M059J (cell line): Measurements from ENCODE around the gene FBF1. TPM values are rescaled to one million over a fixed set of nuclear protein-coding genes. Genes with fewer than 3 reads are reported as not detected.
A peak's percentile ranks its signal among the peaks of the same experiment; 100 is the strongest.

Experiments used
- DNase-seq: peaks from one replicate; pipeline ENCODE4 v3.0.0-alpha.2; 2012; ENCODE audit warnings: low read depth
- total RNA-seq: library from RNA; depleted of rRNA; stranded (reverse); fragments of >200 nt; shearing (Covaris generic); gene quantifications from 2 replicates; pipeline ENCODE4 v1.2.3, GENCODE V29; 2014

Gene FBF1
- total RNA-seq, 1 experiment from 2014 or later = 18.7 TPM

GRCh38 chr17:75917141-75917916 lies 23.5 kb downstream of the FBF1 start:
- DNase-seq = no peak

GRCh38 chr17:75915268-75915667 lies 25.6 kb downstream of the FBF1 start:
- DNase-seq = no peak

- no peak for DNase-seq
Measured at GRCh38 chr17:75914643-75915267, 26.1 kb downstream of the FBF1 start.

- no peak for DNase-seq
Measured at GRCh38 chr17:75913537-75914210, 27.2 kb downstream of the FBF1 start.

- no peak for DNase-seq
Measured at GRCh38 chr17:75910699-75911098, 30.1 kb downstream of the FBF1 start.

- DNase-seq = no peak
Measured at GRCh38 chr17:75909812-75910274, 31.0 kb downstream of the FBF1 start.

- no peak for DNase-seq
Measured at GRCh38 chr17:75909051-75909811, 31.6 kb downstream of the FBF1 start.

GRCh38 chr17:75908201-75908600 lies 32.6 kb downstream of the FBF1 start:
- DNase-seq = peak; percentile 18

GRCh38 chr17:75906143-75906884 lies 34.5 kb downstream of the FBF1 start:
- no peak for DNase-seq

GRCh38 chr17:75904749-75905521 lies 35.9 kb downstream of the FBF1 start, which contains the start of gene MRPL38:
TSS of gene MRPL38 (minus strand) at chr17:75904884. CDS start at chr17:75904875, 9 bp downstream.
- DNase-seq = peak; percentile 93

GRCh38 chr17:75902406-75902805 lies 38.4 kb downstream of the FBF1 start:
- DNase-seq = no peak

- no peak for DNase-seq
Measured at GRCh38 chr17:75901727-75902126, 39.1 kb downstream of the FBF1 start.

GRCh38 chr17:75900691-75901533 lies 39.9 kb downstream of the FBF1 start:
- no peak for DNase-seq

- no peak for DNase-seq
Measured at GRCh38 chr17:75899767-75900468, 40.9 kb downstream of the FBF1 start.

GRCh38 chr17:75899353-75899752 lies 41.5 kb downstream of the FBF1 start:
- no peak for DNase-seq

GRCh38 chr17:75898791-75899190 lies 42.1 kb downstream of the FBF1 start:
- DNase-seq = no peak

GRCh38 chr17:75898065-75898464 lies 42.8 kb downstream of the FBF1 start:
- no peak for DNase-seq

GRCh38 chr17:75897160-75898019 lies 43.5 kb downstream of the FBF1 start:
- DNase-seq = no peak
